Stomach (tissue), 9 donors: ENCODE measurements around the gene ANKS1B. TPM values are rescaled to one million over a fixed set of nuclear protein-coding genes. Genes with fewer than 3 reads are reported as not detected.
"Not testable (repeated sequence)": the region's sequence is repeated elsewhere in the genome, so short reads cannot be mapped to it uniquely, and the experiment has no call there.

Experiments used
- DNase-seq, 2 donors: peaks; one replicate each; pipeline versions ENCODE4 v3.0.0 to v3.0.0-alpha.2; 2013 to 2019
- H3K27ac ChIP-seq, 5 donors: fragments of 200-600 bp in 4 of 5; sonication (generic) in 4 of 5; one replicate each; pipeline ENCODE4 v1.5.1; 2013 to 2019; ENCODE audit warnings: mild to moderate bottlenecking in 1 of 5, moderate library complexity in 1 of 5
- H3K27me3 ChIP-seq, 3 donors: fragments of 200-600 bp; sonication (generic); one replicate each; pipeline ENCODE4 v1.5.1; 2017 to 2019; ENCODE audit warnings: mixed run types in 1 of 3
- H3K36me3 ChIP-seq, 4 donors: fragments of 200-600 bp; sonication (generic); 1 replicate in 3 of 4; 2 replicates in 1 of 4; pipeline ENCODE4 v1.5.1; 2016 to 2019
- H3K4me1 ChIP-seq, 4 donors: fragments of 200-600 bp; sonication (generic); one replicate each; pipeline ENCODE4 v1.5.1; 2016 to 2019
- H3K4me3 ChIP-seq, 4 donors: fragments of 200-600 bp; sonication (generic) in 3 of 4; one replicate each; pipeline ENCODE4 v1.5.1; 2016 to 2019; ENCODE audit warnings: mild to moderate bottlenecking in 1 of 4
- H3K9me3 ChIP-seq, 4 donors: fragments of 200-600 bp; sonication (generic); one replicate each; pipeline ENCODE4 v1.5.1; 2016 to 2019
- CTCF ChIP-seq, 7 experiments: fragments of 450-650 bp in 4 of 7; fragments of 200-600 bp in 3 of 7; sonication (generic) in 3 of 7; IDR thresholded peaks; one replicate each; pipeline ENCODE4 v1.5.1; 2016 to 2019; ENCODE audit warnings: antibody characterized with exemption in 7 of 7, control low read depth in 2 of 7, mild to moderate bottlenecking in 1 of 7
- EP300 ChIP-seq: sonication (generic); formaldehyde crosslinking; IDR thresholded peaks from one replicate; pipeline ENCODE4 v1.6.1; 2017; ENCODE audit warnings: antibody characterized with exemption
- POLR2A ChIP-seq, 4 donors: fragments of 450-650 bp; IDR thresholded peaks; one replicate each; pipeline ENCODE4 v1.6.1; 2016; ENCODE audit warnings: antibody characterized with exemption in 4 of 4, control low read depth in 2 of 4, mild to moderate bottlenecking in 1 of 4, moderate library complexity in 1 of 4
- POLR2AphosphoS5 ChIP-seq, 3 donors: sonication (generic); formaldehyde crosslinking; IDR thresholded peaks; one replicate each; pipeline ENCODE4 v1.6.1; 2016; ENCODE audit warnings: antibody characterized with exemption in 3 of 3
- whole genome bisulfite sequencing, 5 donors: extraction: QIAGEN DNeasy Blood & Tissue Kit in 3 of 5; methylation state at CpG; one replicate each; pipeline versions ENCODE4 v1.1.5 to v1.1.7; 2013 to 2018; 5-methylcytosine and 5-hydroxymethylcytosine counted together
- intact Hi-C: fragments of 100-400 bp; cut with DNase I; formaldehyde crosslinking; loops from one replicate; pipeline ENCODE4 v1.15.1; 2023; ENCODE audit warnings: low total_unique reads
- polyA plus RNA-seq, 3 donors: library from polyadenylated mRNA; stranded (reverse); fragments of 200-250 nt; gene quantifications; one replicate each; pipeline ENCODE4 v1.2.3, GENCODE V29; 2013
- total RNA-seq, 5 donors: library from RNA; depleted of rRNA; stranded (reverse); fragments of >200 nt; gene quantifications; one replicate each; pipeline versions ENCODE4 v1.1.0 to v1.2.3, GENCODE V29; 2014 to 2016
- donor health status: healthy with polysubstance abuse.
- donor health status: Bipolar disorder and iron deficiency.
- donor health status: healthy.

The ANKS1B gene
- total and polyA plus RNA-seq, 8 donors: 0.73 to 26.8 (median 2.2) TPM; not detected in 2

GRCh38 chr12:98757455-98757854 is 1227.3 kb downstream of the ANKS1B start:
- 58 to 91% (median 65%) methylated on average over 3 to 4 of the region's 4 CpGs for WGBS, 5 donors
- Histone ChIP-seq H3K9me3 (no peaks in the 10 kb centered on the region), H3K36me3 (no peaks in the 10 kb centered on the region), H3K4me3 (no peak overlapping the region), H3K4me1 (no peaks in the 10 kb centered on the region), H3K27ac (no peak overlapping the region), H3K27me3 (no peaks in the 10 kb centered on the region)
- intact Hi-C loops: no loop called here
- TF ChIP-seq EP300 (no peak), POLR2AphosphoS5 (IDR thresholded peaks at IDR 0.05) (no peak), CTCF (IDR thresholded peaks at IDR 0.05) (no peak), POLR2A (IDR thresholded peaks at IDR 0.05) (no peak)
- DNase-seq: no peak

- DNase-seq, H3K27me3 ChIP-seq, H3K4me3 ChIP-seq, H3K9me3 ChIP-seq, intact Hi-C loops, H3K27ac ChIP-seq, H3K36me3 ChIP-seq, H3K4me1 ChIP-seq: not testable (repeated sequence)
- 87 to 94% (median 91%) methylated on average over 5 of the region's 5 CpGs for WGBS, 5 donors
Measured at GRCh38 chr12:98755855-98756254, 1228.9 kb downstream of the ANKS1B start.

GRCh38 chr12:98754095-98754494 is 1230.6 kb downstream of the ANKS1B start:
- Histone ChIP-seq H3K9me3 (no peaks in the 10 kb centered on the region), H3K27ac (no peak overlapping the region), H3K36me3 (no peaks in the 10 kb centered on the region), H3K4me3 (no peak overlapping the region), H3K27me3 (no peaks in the 10 kb centered on the region), H3K4me1 (no peaks in the 10 kb centered on the region)
- intact Hi-C loops: no loop called here
- 40 to 62% (median 47%) methylated on average over 4 to 5 of the region's 5 CpGs for WGBS, 5 donors
- peak in 1 of 2 donors; percentile 22 for DNase-seq
- TF ChIP-seq POLR2A (IDR thresholded peaks at IDR 0.05): no peak
- no peak for TF ChIP-seq POLR2AphosphoS5 (IDR thresholded peaks at IDR 0.05)
- TF ChIP-seq EP300: no peak
- no peak for TF ChIP-seq CTCF (IDR thresholded peaks at IDR 0.05)

- Histone ChIP-seq H3K4me3 (no peak overlapping the region), H3K27ac (no peak overlapping the region), H3K36me3 (no peaks in the 10 kb centered on the region), H3K27me3 (no peaks in the 10 kb centered on the region), H3K9me3 (no peaks in the 10 kb centered on the region), H3K4me1 (no peaks in the 10 kb centered on the region)
- 77 to 87% (median 84%) methylated on average over 5 of the region's 5 CpGs for WGBS, 5 donors
- no peak for TF ChIP-seq POLR2A (IDR thresholded peaks at IDR 0.05)
- no peak for TF ChIP-seq CTCF (IDR thresholded peaks at IDR 0.05)
- no peak for TF ChIP-seq EP300
- TF ChIP-seq POLR2AphosphoS5 (IDR thresholded peaks at IDR 0.05): no peak
- intact Hi-C loops: no loop called here
- no peak for DNase-seq
Measured at GRCh38 chr12:98752726-98753125, 1232.0 kb downstream of the ANKS1B start.

- 65 to 76% (median 70%) methylated on average over 4 of the region's 4 CpGs for WGBS, 5 donors
- no peaks in the 10 kb centered on the region for H3K9me3 ChIP-seq
- TF ChIP-seq EP300 (no peak), POLR2AphosphoS5 (IDR thresholded peaks at IDR 0.05) (no peak), POLR2A (IDR thresholded peaks at IDR 0.05) (no peak), CTCF (IDR thresholded peaks at IDR 0.05) (no peak)
- H3K4me1 ChIP-seq: no peaks in the 10 kb centered on the region
- H3K27me3 ChIP-seq: peaks cover 0 to 1% (median 0%) of the 10 kb centered on the region in 3 donors
- no peaks in the 10 kb centered on the region for H3K36me3 ChIP-seq
- intact Hi-C loops: no loop called here
- H3K27ac ChIP-seq: no peak overlapping the region
- no peak overlapping the region for H3K4me3 ChIP-seq
- no peak for DNase-seq
Measured at GRCh38 chr12:98751580-98752115, 1233.1 kb downstream of the ANKS1B start.
